ENCODE measurements around the gene CCDC68.

Gene CCDC68

DNA sequence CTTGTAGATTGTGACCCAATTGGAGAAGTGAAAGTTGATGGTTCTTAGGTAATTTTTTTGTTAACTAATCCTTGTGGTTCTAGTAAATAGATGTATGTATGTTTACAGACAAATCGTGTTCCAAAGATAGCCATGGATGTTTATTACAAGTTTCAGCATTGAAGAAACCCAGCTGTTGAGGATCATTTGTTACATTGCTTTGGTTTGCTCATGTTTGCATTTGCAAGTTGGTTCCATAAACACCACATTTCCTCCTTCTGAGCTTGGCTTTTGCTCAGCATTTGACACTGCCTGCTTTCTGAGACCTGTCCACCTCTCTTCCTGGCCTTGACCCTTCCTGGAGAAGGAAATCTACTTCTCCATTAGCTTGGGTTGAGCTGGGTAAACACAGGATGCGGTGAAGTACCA lies 1.8 kb upstream of the CCDC68 start:
- DNase-seq (ENCODE audit: low spot score) = peak; percentile 33

DNA sequence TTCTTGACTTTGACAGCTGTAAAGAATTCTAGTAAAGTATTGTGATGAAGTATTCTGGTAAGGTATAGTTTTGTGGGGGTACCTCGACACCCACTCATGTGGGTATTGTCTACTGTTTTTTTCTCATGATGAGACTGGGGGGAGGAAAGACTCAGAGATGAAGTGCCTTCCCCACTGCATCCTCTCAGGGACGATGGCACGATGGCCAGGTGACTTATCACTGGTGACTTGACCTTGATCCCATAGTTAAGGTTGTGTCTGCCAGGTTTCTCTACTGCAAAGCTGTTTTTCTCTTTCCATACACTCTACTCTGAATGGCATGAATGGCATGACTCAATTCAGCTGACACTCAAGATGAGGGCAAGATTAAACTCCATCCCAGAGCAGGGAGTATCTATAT lies 936 bp upstream of the CCDC68 start:
- no peak for DNase-seq (ENCODE audit: low spot score)

DNA sequence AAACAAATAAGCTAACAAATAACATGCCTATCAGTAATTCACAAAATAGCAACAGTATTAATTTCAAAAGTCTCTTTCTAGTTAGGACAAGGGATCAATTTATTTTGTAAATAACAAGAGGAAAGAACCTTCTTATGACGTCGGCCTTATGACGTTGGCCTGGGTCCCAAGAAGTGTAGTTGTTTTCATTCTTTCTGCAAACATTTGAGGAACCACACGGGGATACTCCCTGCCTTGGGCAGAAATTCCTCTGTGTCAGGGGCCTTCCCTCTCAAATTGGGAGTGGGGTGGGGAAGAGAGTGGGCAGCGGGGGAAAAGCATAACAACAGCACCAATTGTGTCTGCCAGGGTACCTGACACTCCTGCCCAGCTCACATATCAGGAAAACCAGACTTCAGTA lies 1.3 kb downstream of the CCDC68 start:
- peak; percentile 24 for DNase-seq (ENCODE audit: low spot score)

DNA sequence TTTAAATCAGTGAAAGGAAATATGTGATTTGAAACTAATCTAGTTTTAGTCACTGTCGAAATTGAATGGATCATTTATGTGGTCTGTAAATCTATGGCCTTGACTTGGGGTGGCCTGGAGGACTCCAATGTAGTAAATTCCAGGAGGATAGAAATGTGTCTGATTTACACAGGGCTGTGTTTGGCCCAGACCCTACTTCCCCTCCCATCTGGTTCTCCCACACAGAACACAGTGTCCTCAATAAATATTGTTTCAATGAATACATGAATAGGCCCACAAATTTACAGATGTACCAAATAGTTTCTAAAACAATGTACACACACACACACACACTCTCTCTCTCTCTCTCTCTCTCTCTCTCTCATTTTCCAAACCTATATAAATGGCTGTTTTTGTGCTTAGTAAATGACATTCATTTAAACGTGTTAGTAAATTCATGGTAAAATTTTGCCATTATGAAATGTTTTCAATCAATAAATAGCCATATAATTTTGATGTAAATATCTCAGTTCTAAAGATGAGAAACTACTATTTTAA lies 1.9 kb downstream of the CCDC68 start:
- no peak for DNase-seq (ENCODE audit: low spot score)

DNA sequence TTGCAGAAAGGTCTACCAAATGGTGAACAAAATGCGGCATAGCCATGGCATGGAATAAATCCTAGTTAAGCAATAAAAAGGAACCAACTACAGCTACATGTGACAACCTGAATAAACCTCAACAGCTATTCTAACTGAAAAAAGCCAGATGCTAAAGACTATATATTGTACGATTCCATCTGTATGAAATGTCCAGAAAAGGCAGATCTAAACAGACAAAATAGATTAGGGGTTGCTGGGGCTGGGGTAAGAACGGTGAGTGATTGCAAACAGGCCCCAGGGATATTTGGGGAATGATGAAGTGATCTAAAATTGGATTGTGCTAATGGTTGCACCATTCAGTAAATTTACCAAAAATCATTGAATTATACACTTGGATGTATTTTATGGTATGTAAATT lies 2.8 kb downstream of the CCDC68 start:
- DNase-seq (ENCODE audit: low spot score) = no peak

DNA sequence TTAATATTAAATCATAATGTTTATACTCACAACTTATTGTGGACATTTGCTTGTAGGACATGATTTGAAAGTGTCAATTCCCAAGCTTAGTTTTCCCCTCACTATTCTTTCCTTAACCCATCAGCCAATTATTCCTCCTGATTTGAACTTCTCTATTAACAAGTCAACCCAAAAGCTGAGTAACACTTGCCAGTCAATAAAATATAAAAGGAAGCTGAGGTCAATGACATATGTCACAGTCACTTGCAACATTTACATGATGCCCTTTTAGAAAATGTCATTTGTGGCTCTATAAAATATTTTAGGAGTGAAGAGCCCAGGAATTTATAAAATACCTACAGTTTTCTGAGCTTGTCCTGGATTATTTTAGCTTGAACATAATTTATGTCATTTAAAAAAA lies 7.2 kb downstream of the CCDC68 start:
- no peak for DNase-seq (ENCODE audit: low spot score)

DNA sequence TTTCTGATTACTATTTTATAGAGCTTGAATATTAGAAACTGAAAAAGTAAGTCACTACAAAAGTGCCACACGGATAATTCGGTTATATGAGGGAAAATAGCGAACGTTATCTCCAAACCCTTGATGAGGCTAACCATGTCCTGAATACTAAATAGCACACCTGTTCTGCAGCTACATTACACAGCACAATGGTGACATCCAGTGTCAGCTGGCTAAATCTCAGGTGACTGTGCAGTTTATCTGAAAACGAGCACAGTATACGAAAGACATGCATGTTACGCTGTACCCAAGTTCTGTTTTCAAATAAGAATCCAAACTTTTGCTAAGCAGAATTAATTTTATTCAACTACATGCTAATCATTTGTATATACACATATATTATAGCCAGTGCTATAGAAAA lies 9.0 kb downstream of the CCDC68 start:
- DNase-seq (ENCODE audit: low spot score) = no peak

DNA sequence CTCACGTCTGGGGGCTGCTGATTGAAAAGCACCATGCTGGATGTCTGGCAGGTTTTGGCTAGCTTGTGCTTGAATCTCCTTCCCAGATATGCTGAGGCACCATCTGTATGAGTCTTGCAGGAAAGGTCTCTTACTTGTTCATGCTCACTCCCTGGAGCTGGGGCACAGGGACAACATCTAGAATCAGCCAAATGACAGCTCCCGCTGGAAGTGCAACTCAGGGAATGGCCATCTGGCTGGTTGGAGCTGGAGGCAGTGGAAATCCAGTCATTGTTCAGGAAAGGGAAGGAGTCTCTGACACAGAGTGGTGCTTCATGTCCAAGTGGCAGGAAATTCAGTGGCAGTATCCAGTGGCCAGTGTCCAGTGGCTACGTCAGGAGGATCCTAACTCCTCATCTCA lies 9.7 kb downstream of the CCDC68 start:
- no peak for DNase-seq (ENCODE audit: low spot score)

DNA sequence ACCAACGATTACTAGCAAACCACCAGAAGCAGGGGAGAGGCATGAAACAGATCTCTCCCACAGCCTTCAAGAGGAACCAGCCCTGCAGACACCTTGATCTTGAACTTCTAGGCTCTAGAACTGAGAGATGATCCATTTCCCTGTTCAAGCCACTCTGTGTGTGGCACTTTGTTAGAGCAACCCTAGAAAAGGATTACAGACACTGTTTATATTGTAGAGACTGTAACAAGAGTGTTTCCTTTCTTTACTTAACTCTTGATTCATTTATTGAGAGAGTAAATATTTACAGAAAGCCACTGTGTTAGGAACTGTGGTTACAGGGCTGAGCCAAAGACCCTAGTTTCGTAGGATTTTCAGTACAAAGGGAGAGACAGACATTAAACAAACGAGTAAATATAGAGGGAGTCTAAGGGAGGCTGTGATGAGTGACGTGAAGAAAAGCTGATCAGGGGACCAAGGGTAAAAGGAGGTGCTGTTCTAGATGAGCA lies 10.9 kb downstream of the CCDC68 start:
- DNase-seq (ENCODE audit: low spot score) = no peak

DNA sequence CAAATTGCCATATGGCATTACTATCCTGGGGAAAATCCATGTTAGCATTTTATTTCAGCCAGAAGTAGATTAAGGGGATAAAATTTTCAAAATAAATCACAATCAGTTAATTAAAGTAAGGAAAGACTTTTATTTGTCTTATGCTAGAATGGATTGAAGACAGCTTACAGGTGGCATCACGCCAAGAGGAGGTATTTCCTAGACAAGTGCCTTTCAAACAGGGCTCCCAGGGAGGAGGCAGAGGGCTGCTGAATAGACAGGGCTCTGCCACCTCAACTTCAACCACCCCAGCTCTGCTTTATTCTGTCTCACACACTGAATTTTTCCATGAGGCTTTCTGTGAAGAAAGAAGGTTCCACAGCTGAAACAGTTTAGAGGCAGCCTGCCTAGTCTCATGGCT lies 12.2 kb downstream of the CCDC68 start:
- DNase-seq (ENCODE audit: low spot score) = no peak

DNA sequence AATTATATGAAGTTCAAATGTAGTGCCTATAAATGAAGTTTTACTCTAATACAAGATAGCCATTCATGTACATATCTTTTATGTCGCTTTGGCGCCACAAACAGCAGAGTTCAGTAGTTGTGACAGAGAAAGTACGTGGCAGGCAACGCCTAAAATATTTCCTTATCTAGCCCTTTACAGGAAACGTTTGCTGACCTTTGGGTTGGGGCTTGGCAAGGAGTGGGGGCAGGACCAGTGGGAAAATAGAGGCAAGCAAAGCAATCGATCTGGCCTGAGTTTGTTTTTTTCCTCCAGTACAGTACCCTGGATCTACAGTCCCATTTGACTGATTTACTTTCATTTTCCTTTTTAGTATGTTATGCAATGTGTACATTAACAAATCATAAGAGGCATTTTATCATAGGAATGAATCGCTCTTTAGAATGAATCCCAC lies 13.1 kb downstream of the CCDC68 start:
- DNase-seq (ENCODE audit: low spot score) = no peak

DNA sequence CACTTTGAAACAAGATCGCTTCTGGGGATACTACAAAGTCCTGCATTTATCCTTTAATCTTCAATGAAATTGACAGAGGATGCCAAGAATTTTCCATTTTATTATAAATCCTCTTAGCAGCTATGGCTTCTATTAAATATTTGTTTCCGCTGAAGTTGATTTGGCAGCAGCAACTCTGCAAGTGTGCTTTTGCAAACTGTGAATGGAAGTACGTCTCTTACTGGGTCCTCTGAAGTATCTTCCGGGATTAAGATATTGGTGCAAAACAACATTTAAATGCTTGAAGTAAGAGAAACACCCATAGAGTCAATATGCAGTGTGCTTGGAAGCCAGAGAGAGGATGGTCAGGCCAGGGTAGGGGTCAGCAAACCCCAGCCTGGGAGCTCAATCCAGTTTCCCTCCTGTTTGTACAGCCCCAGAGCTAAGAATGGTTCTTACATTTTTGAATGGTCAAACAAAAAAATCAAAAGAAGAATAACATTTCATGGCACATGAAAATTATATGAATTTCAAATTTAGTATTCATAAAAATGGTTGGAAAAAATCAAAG lies 13.6 kb downstream of the CCDC68 start:
- DNase-seq (ENCODE audit: low spot score) = no peak

DNA sequence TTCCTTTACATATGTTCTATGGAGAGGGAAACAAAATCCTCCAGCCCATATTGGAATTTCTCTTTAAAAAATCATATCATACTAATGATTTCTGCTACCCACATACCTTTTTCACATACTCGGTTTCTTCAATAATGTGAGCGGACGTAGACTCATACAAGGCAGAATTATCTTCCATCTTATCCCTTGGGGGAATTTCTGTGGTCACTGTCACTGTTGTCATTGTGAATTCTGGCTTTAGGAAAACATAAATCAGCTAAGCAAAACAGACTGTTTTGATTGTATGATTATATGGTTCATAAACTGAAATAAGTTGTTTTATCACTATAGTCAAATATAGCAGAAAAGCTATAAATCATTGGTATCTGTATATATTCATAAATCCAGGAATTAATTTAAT lies 16.7 kb downstream of the CCDC68 start:
- DNase-seq (ENCODE audit: low spot score) = no peak

DNA sequence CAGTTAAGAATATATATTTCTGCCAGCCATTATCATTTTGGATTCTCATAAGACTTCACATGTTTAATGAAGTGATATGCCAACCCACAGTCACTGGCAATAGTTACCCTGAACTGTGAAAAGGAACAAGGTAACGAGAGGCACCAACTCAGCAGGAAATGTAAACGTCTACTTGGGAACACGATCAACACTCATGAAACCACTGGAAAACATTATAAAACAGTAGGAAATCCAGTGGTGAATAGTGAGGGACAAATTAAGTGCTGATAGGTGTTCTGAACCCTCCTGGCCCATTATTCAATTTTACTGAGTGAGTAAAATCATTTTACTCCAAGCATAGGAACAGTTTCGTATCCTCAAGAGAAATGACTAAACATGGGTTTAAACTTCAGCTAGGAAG lies 17.1 kb downstream of the CCDC68 start:
- no peak for DNase-seq (ENCODE audit: low spot score)

DNA sequence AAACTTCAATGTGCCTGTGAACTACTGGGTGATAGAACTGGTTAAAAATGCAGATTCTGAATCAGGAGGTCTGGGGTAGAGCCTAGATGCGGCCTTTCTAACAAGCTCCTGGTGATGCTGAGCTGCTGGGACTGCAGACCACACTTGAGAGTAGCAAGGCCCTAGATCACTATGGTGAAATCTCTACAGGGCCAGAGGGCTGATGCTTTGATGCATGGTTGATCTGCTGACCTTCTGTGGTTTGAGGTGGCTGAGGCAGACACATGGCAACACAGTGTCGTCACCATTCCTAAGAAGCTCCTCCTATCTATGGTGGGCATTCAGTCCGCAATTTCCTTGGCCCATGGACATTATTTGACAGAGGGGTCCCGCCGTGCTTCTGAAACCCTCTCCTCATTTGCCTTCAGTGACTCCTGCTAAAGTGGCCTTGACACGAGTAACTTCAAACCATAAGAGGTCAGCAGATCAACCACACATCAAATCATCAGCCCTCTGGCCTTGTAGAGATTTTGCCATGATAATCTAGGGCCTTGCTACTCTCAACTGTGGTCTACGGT lies 19.8 kb downstream of the CCDC68 start:
- no peak for DNase-seq (ENCODE audit: low spot score)

DNA sequence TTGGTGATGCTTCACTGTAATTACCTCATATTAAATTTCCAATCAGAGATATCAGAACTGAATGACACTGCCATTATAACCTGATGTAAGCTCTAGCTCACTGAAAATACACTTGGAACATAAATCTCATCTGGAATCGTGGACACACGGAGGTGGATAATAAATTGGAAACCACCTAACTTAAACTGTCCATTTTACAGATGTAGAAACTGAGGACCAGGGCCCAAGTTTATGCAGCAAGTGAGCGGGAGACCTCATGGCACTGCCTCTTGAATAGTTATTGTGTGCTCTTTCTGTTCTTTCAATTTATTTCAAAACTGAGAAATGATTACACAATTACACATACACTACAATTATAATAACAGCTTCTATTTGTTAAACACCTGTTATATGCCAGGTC lies 20.8 kb downstream of the CCDC68 start:
- no peak for DNase-seq (ENCODE audit: low spot score)

DNA sequence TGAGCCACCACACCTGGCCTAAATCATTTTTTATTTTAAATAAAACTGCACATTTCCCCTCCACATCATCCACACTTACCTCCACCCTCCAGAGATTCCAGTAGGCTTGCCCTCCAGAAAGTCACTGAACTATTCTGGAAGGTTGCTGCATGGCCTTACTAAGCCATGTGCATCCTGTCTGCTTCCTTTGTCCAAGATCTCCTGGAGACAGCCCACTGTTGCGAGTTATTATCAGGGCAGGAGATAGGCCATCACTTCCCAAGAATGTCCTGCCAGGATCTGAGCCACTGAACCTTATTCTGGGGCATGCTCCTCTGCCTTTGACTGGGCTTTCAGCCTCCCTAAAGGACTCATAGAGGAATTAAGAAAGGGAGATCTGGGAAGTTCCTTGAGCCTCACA lies 26.8 kb downstream of the CCDC68 start:
- DNase-seq (ENCODE audit: low spot score) = no peak

DNA sequence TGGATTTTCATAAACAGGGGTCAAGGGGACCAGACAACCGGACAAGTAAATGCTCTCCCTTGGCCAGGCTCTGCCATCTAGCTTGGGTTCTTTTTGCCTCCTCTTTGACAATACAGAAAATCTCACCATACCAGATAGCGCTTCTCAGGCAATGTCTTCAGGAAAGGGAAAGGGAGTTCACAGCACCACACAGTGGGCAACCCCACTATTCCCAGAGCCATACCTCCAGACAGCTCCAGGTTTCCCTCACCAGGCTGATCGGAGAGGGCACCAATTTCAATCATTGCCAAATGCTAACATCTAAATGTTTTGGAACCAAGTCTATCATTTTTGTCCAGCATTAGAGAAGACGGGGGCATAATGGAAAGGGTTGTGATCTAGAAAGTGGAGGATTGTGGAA lies 28.1 kb downstream of the CCDC68 start:
- DNase-seq (ENCODE audit: low spot score) = no peak

DNA sequence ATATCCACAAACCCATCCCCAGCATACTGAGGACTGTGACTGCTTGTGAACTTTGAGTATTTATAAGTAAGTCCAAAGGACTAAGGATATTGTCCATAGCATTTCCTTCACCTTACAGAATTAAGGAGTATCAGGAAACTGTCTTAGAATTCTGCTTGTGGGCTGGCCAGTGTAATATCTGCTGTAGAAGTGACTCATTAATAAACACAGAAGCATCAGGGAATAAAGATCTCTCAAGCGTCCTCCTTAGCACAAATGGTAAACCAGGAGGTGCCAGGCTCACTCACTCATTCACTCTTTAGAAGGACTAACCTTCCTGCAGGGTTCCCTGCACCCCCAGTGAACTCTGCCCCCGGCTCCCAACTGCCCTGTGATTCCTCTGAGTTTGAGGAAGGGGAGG lies 31.0 kb downstream of the CCDC68 start:
- no peak for DNase-seq (ENCODE audit: low spot score)

DNA sequence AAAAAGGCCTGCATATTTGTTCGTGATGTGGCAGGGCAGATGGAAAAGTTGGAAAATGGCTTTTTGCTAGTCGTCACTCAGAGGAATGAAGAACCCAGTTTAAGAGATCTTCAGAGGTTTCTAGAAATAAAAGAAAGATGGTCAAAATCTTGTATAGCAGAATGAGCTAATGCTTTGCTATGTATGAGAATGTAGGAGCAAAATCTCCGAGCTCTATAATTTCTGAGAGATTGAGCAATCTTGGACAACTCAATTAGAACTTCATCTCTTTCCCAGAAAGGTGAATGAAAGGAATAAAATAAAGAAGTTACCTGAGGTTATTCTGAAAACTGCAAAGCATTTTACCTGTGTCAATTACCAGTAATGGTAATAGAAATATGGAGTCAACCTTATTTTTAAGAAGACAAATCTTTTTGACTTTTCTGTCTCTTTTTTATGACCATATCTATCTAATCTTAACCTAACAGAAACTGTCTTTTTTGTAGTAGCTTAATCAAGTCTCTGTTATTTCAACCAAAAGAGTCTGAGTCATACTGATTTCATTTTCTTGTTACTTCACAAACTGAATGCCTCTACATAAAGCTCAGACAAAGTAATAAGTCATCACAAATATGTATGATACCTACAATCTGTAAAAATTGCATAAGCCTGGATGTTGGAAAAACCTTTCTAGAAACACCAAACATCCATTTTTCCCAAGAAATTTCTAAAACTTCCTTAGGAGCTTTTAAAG lies 32.5 kb downstream of the CCDC68 start:
- no peak for DNase-seq (ENCODE audit: low spot score)

DNA sequence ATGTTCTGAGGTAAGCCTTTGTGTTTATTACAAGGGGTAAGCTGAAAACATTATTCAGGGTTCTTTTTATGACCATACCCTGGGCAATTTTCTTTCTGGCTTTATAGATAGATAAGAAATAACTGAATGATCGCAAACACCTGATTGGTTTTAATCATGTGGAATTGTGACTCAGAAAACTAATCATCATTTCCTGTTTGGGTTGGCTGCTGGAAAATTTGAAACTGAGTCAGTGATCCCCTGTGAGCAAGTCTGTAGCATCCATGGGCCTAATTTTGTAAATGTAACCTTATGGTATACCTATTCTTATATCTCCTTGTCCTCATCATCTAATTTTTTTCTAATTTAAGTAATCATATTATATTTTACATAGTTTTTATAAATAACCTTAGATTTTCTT lies 34.3 kb downstream of the CCDC68 start:
- DNase-seq (ENCODE audit: low spot score) = no peak

DNA sequence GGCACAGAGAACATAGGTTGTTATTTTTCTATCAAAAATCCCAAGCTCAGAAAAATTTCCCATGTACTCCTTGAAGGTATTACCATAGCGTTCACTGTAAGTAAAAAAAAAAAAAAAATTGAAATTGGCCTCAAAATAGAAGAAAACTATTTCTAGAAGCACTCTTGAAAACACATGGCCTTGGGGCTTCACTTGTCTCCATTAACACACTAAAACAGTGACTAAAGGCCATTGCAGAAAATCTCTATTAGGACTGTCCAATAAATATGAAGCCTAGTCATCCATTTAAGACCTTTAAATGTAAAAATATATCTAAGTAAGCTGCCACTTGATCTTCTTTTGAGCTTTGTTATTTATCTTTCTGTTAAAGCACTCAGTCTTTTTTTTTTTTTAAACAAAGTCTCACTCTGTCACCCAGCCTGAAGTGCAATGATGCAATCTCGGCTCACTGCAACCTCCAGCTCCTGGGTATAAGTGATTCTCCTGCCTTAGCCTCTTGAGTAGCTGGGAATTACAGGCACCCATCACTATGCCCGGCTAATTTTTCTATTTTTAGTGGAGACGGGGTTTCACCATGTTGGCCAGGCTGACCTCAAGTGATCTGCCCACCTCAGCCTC lies 35.8 kb downstream of the CCDC68 start:
- no peak for DNase-seq (ENCODE audit: low spot score)

DNA sequence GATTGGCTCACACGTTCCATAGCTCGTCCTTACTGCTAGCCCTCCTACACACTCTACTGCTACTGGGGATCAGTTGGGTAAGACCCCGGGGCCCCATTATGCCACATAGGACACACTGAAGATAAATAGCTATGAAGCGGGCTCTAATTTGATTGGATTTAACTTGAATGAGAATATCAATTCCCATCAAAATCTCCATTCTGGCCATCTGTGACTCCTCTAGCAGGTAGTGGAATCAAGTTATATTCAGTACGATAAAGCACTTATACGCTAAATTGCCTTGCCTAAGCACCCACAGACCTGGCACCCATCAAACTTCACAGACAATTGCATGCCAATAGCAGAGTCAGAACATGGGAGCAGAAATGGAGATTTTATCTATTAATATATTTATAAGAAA lies 39.8 kb downstream of the CCDC68 start:
- DNase-seq (ENCODE audit: low spot score) = no peak
